Gastrocnemius medialis (tissue), 4 donors: ENCODE results near the gene PAK5. TPM values are rescaled to one million over a fixed set of nuclear protein-coding genes. Genes with fewer than 3 reads are reported as not detected.

Experiments
- ATAC-seq, 2 donors: fragments of 150-250 bp; one replicate each; pipeline ENCODE4 v1.9.1; 2016
- DNase-seq, 2 donors: peaks; one replicate each; pipeline ENCODE4 v3.0.0-alpha.2; 2019
- H3K27ac ChIP-seq, 4 donors: fragments of 200-600 bp; sonication (generic); 1 replicate in 1 of 4; 2 replicates in 3 of 4; pipeline ENCODE4 v1.5.1; 2016 to 2018; ENCODE audit warnings: mild to moderate bottlenecking in 2 of 4, moderate library complexity in 1 of 4
- H3K27me3 ChIP-seq, 3 donors: fragments of 200-600 bp; sonication (generic) in 2 of 3; 1 replicate in 1 of 3; 2 replicates in 2 of 3; pipeline versions ENCODE4 v1.5.1 to v1.6.0; 2016 to 2019; ENCODE audit warnings: mild to moderate bottlenecking in 1 of 3, moderate library complexity in 1 of 3
- H3K36me3 ChIP-seq, 2 donors: fragments of 200-600 bp; sonication (generic) in 1 of 2; one replicate each; pipeline ENCODE4 v1.5.1; 2017 to 2018
- H3K4me1 ChIP-seq, 2 donors: fragments of 200-600 bp; sonication (generic) in 1 of 2; one replicate each; pipeline ENCODE4 v1.5.1; 2016 to 2017; ENCODE audit warnings: mild to moderate bottlenecking in 2 of 2
- H3K4me3 ChIP-seq, 4 donors: fragments of 200-600 bp; sonication (generic) in 3 of 4; 1 replicate in 1 of 4; 2 replicates in 3 of 4; pipeline ENCODE4 v1.5.1; 2016 to 2019; ENCODE audit warnings: mild to moderate bottlenecking in 2 of 4
- H3K9me3 ChIP-seq, 3 donors: fragments of 200-600 bp; sonication (generic) in 2 of 3; 1 replicate in 1 of 3; 2 replicates in 2 of 3; pipeline ENCODE4 v1.5.1; 2016 to 2019
- POLR2A ChIP-seq, 2 donors: fragments of 450-650 bp; IDR thresholded peaks; one replicate each; pipeline ENCODE4 v1.6.1; 2017; ENCODE audit warnings: antibody characterized with exemption in 2 of 2, mild to moderate bottlenecking in 2 of 2, moderate library complexity in 2 of 2
- in situ Hi-C, 4 donors: fragments of 200-750 bp; cut with MboI; loops; one replicate each; pipeline versions ENCODE4 v1.15.0 to v1.8.0; 2017; ENCODE audit warnings: low sequenced_read_pairs in 4 of 4
- intact Hi-C: fragments of 100-400 bp; cut with DNase I; formaldehyde crosslinking; loops from one replicate; pipeline ENCODE4 v1.15.1; 2023; ENCODE audit warnings: low total_unique reads
- total RNA-seq, 4 donors: library from RNA; depleted of rRNA; stranded (reverse); fragments of >200 nt; gene quantifications; one replicate each; pipeline versions ENCODE4 v1.1.0 to v1.2.3, GENCODE V29; 2016
- TF ChIP-seq, protein P1 (sequence below), 5 experiments: fragments of 450-650 bp in 3 of 5; fragments of 200-600 bp in 2 of 5; sonication (generic) in 2 of 5; IDR thresholded peaks in 4 of 5; conservative IDR thresholded peaks in 1 of 5; 1 replicate in 4 of 5; 2 replicates in 1 of 5; pipeline ENCODE4 v1.5.1; 2016 to 2019; ENCODE audit warnings: antibody characterized with exemption in 5 of 5, mild to moderate bottlenecking in 3 of 5, moderate library complexity in 3 of 5

Gene PAK5
- total RNA-seq, 4 donors from 2014 or later: not detected

DNA sequence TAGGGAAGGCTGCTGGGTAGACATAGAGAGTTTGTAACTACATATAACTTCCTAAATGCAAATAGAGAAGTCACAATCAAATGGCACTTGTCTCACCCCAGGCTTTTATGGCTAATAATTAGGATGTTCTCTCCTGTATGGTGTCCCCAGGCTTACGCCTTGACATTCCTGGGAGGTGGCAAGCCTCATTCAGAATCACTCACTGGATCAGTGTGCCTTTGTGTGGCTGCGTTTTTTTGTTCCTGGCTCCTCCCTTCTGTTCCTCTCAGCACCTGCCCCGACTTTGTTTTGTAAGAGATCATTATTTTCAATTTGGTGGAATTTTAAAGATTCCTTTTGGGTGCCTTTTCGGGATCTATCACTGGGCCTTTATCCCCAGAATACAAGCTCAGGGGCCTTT is 318.8 kb downstream of the PAK5 start:
- Histone ChIP-seq H3K4me1 (peaks cover 0 to 2% of the 10 kb centered on the region in 2 donors), H3K9me3 (no peaks in the 10 kb centered on the region), H3K27ac (no peak overlapping the region), H3K4me3 (no peak overlapping the region), H3K36me3 (no peaks in the 10 kb centered on the region), H3K27me3 (peaks cover 14 to 19% (median 17%) of the 10 kb centered on the region in 3 donors)
- ATAC-seq (no peak), DNase-seq (no peak)
- in situ Hi-C loops (no loop called here), intact Hi-C loops (no loop called here)
- no peak for TF ChIP-seq POLR2A (IDR thresholded peaks at IDR 0.05)
- TF ChIP-seq, protein P1, sequence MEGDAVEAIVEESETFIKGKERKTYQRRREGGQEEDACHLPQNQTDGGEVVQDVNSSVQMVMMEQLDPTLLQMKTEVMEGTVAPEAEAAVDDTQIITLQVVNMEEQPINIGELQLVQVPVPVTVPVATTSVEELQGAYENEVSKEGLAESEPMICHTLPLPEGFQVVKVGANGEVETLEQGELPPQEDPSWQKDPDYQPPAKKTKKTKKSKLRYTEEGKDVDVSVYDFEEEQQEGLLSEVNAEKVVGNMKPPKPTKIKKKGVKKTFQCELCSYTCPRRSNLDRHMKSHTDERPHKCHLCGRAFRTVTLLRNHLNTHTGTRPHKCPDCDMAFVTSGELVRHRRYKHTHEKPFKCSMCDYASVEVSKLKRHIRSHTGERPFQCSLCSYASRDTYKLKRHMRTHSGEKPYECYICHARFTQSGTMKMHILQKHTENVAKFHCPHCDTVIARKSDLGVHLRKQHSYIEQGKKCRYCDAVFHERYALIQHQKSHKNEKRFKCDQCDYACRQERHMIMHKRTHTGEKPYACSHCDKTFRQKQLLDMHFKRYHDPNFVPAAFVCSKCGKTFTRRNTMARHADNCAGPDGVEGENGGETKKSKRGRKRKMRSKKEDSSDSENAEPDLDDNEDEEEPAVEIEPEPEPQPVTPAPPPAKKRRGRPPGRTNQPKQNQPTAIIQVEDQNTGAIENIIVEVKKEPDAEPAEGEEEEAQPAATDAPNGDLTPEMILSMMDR (IDR thresholded peaks at IDR 0.05 in 4 of 5, conservative IDR thresholded peaks at IDR 0.05 in 1 of 5): no peak

DNA sequence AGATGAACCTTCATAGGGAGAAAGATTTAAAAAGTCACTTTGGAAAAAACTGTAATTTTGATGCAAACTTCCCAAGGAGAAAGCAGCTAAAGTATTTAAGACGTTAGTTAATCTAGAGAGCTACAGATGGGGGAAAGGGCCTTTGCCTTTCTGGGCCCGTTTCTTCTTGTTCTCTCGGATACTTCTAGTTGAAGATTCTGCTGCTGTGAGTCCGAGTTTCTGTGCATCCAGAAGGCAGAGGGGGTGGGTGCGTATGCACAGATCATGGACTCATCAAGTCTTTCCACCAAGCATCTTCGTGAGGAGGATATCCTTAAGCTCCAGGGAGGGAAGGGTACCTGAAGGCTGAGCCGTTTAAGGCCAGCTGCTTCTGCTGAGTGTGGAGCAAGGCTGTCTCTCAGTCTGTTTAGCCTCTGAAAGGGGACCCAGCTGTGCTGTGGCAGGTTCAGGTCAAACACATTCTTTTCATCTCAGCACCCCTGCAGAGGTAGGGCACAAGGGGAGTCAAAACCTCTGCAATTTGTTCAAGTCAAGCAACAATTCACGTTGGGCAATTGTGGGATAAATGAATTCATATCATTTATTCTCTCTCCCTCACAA is 320.2 kb downstream of the PAK5 start:
- intact Hi-C loops: no loop called here
- in situ Hi-C loops: no loop called here
- no peaks in the 10 kb centered on the region for H3K9me3 ChIP-seq
- no peaks in the 10 kb centered on the region for H3K36me3 ChIP-seq
- H3K27me3 ChIP-seq: peaks cover 23 to 31% (median 28%) of the 10 kb centered on the region in 3 donors
- DNase-seq (no peak), ATAC-seq (no peak)
- no peak overlapping the region for H3K27ac ChIP-seq
- no peak for TF ChIP-seq POLR2A (IDR thresholded peaks at IDR 0.05)
- TF ChIP-seq, protein P1 (IDR thresholded peaks at IDR 0.05 in 4 of 5, conservative IDR thresholded peaks at IDR 0.05 in 1 of 5): no peak
- peaks cover 0 to 9% of the 10 kb centered on the region in 2 donors for H3K4me1 ChIP-seq
- H3K4me3 ChIP-seq: no peak overlapping the region

- no peak for DNase-seq
- Histone ChIP-seq H3K4me3 (no peak overlapping the region), H3K27ac (no peak overlapping the region), H3K27me3 (peaks cover 32 to 34% (median 33%) of the 10 kb centered on the region in 3 donors), H3K36me3 (no peaks in the 10 kb centered on the region), H3K9me3 (no peaks in the 10 kb centered on the region), H3K4me1 (peaks cover 0 to 9% of the 10 kb centered on the region in 2 donors)
- ATAC-seq: no peak
- in situ Hi-C loops (no loop called here), intact Hi-C loops (no loop called here)
- TF ChIP-seq, protein P1 (IDR thresholded peaks at IDR 0.05 in 4 of 5, conservative IDR thresholded peaks at IDR 0.05 in 1 of 5): no peak
- TF ChIP-seq POLR2A (IDR thresholded peaks at IDR 0.05): no peak
Measured at GRCh38 chr20:9517297-9518162, 321.3 kb downstream of the PAK5 start.

GRCh38 chr20:9516234-9516871 is 322.5 kb downstream of the PAK5 start:
- TF ChIP-seq, protein P1 (IDR thresholded peaks at IDR 0.05 in 4 of 5, conservative IDR thresholded peaks at IDR 0.05 in 1 of 5): no peak
- TF ChIP-seq POLR2A (IDR thresholded peaks at IDR 0.05): no peak
- intact Hi-C loops: no loop called here
- Histone ChIP-seq H3K27me3 (peaks cover 34 to 36% (median 34%) of the 10 kb centered on the region in 3 donors), H3K9me3 (no peaks in the 10 kb centered on the region), H3K36me3 (no peaks in the 10 kb centered on the region), H3K27ac (no peak overlapping the region), H3K4me1 (peaks cover 0 to 9% of the 10 kb centered on the region in 2 donors), H3K4me3 (no peak overlapping the region)
- in situ Hi-C loops: no loop called here
- DNase-seq (no peak), ATAC-seq (no peak)
